HG03025 (cell line): ENCODE results near the gene USP7.
"Not testable (repeated sequence)": the region's sequence is repeated elsewhere in the genome, so short reads cannot be mapped to it uniquely, and the experiment has no call there.

ENCODE experiments used
- ATAC-seq: cut with Tn5 transposase; IDR thresholded peaks from one replicate; pipeline ENCODE4 v1.9.1; 2021; ENCODE audit warnings: mild to moderate bottlenecking, moderate library complexity; ENCODE audit not compliant: unreplicated experiment, low FRiP score

The USP7 gene

DNA sequence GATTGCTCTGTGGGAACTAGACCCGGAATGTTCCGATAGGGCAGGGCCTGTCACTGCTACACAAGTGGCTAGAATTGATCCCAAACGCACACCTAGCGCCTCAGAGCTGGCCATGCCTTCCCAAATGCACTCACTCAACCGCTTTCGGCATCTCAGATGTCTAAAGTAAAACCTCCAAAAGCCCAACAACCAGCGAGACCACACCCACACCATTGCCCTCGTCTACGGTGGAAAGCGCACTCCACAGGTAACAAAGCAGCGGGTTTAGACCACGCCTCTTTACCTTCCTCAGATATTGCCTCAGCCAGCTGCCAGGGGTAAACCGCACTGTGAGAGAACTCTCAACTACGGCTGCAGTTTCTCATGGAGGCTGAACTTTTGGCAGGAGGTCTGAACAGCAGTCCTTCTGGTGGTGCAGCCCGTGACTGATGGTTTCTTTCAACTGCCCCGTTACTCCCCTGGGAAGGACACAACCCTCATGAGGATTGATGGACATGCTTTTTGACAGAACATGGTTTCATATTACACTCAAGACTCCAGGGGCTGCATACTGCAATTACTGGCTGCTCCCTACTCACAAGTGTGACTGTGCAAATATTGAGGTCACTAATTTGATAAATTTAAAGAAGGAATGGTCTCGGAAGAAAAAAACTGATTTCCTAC, 34.5 kb downstream of the USP7 start:
- no peak for ATAC-seq

DNA sequence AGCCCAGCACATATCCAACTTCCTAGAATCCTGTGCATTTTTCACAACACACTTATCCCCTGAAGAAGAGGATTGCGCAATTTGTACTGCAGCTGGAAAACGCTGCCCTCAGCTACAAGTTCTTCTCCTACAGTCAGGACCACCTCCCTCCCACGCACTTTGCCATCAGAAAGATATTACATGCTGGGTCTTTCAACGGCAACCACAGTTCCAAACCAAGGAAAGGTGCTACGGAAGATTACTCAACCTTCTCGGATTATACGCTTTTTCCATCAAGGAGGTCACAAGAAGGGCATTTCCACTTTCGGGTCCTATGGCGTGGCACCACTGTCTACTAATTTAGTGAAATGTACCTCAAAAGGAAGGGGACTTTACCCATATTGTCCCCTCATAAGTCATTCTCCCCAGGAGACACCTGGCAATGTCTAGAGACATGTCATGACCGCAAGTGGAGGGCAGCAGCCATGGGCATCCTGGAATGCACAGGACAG, 35.2 kb downstream of the USP7 start:
- no peak for ATAC-seq

DNA sequence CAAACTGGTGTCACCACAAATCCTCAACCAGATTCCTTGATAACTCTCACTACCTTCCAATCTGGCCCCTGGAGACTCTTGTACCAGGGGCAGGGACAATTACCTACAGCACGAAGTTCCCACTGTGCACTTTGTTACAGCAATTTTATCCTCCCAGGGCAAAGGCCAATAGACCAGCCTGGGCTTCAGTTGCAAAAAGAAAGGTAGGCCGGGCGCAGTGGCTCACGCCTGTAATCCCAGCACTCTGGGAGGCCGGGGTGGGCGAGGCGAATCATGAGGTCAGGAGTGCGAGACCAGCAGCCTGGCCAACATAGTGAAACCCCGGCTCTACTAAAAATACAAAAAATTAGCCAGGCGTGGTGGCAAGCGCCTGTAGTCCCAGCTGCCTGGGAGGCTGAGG, 36.9 kb downstream of the USP7 start:
- ATAC-seq: no peak

DNA sequence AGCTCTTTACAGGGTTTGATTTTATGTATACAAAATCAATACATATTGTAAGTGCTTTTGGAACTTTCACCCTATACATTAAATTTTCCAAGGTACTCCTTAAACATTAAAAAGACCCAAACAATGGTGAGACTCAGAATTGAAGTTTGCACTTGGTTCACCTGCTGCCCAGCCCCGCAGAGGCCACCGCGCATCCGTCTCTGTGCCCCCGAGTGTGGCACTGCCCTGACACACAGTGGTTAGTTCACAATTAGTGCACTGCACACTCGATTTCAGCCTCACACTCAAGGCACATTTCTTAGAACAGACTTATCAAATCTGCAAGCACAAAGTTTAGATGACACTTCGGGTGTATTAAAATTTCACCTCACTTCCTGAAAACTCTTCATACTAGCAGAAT, 38.3 kb downstream of the USP7 start:
- ATAC-seq: no peak

DNA sequence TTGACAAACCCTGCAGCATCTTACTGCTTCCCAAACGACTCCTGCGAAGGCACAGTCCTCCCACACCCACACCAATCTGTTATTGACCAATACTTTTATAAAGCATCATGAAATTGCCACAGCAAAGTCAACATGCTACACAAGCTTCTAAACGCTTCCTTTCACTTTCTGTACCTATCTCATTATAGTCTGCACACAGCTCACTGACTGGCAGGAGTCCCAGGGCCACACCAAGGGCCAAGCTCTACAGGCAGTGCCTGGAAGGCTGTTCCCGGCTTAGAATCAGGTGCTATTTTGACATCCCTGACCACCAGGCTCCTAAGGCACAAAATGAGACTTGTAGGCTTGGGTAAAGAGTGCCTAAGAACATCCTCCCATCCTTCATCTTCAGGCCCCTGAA, 39.5 kb downstream of the USP7 start:
- ATAC-seq: no peak

DNA sequence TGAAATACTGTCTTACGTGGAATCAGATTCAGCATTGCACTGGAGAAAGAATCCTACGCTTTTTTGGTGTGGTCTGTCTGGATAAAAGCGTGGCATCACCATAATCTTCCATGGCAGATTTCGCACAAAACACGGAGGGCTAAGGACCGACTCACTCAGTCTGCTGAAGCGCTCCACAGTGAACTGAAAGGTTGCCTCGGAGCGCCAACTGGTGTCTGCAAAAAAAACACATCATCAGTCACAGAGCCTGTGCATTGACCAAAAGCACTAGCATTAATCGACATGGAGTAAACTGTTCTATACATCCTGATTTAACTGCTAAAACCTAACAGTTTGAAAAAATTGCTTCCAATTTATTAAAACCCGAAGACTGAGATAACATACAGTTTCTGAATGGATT, 40.5 kb downstream of the USP7 start:
- no peak for ATAC-seq

DNA sequence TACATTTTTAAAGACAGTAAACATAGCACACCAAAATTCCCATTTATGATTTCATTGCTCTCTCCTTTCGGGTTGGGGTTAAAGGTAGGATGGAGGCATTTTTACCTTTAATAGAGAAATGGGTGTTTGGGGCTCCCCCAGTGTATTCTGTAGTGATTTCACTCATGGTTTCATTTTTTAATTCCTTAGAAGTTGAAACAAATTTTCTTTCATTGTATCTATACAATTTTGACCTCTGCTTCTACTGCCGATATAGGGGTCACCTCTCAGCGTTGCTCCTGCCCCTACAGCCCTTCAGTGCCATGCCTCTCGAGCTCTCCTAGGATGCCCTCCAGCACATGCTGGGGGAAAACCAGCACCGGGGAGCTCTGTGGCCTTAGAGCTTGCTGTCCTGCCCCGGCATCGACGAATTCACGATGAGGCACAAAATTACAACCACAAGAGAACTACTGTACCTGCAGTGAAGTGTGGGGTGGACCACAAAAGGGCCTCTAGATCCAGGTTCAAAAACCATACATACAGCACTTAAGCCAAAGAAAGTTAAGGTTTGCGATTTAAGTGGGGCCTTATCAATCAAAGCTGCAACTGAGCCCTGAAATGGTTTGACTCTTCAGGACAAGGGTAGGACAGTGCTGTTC, 42.2 kb downstream of the USP7 start:
- no peak for ATAC-seq

DNA sequence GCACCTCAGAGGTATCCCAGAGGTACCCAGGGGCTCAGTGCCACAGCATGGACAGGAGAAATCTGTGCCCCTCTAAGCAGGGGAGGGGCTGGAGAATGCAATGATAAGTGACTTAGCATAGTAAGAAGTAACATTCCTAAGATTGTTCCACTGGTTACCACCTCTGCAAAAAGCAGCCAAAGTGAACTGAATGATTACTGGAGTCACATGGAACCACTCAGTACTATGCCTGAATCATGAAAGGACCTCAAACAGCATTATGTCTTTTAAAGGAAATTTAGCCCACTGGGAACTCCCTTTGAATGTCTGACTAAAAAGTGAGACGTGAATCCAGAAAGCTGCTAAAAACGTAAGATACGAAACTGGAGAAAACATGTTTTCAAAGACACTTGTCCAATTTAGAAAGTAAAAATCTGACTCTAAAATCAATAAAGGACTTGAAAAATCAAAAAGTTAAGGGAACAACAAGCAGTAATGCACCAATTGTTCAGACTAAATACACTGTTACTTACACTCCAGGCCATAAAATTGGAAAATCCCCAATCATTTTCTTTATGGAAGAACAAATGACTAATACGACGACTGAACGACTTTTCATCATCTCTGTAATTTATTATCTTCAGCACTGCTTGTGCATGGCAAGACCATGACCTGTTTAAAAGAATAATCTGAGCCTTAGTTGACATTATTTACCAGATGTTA, 42.9 kb downstream of the USP7 start:
- ATAC-seq: no peak

DNA sequence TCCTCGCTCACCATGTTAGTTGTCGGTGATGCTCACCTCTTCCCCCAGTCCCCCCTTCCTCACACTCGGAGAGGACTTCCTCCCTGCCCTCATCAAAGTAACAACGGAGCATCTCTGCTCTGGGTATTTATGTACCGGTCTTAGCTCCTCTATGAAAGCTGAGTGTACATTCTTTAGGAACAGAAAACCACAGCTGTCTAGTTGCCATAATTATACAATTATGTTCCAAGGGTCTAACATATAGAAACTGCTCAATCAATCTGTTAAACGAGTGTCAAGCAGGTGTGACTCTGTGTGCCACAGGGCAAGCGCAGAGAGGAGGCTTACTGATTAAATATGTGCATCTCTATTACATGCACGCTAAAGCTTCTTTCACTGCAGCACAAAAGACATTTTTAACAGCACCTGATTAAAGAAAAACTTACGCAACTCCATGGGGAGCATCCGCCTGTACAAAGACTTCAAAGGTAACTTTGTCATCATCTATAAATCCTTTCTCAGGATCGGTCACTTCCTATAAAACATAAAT, 43.7 kb downstream of the USP7 start:
- no peak for ATAC-seq

DNA sequence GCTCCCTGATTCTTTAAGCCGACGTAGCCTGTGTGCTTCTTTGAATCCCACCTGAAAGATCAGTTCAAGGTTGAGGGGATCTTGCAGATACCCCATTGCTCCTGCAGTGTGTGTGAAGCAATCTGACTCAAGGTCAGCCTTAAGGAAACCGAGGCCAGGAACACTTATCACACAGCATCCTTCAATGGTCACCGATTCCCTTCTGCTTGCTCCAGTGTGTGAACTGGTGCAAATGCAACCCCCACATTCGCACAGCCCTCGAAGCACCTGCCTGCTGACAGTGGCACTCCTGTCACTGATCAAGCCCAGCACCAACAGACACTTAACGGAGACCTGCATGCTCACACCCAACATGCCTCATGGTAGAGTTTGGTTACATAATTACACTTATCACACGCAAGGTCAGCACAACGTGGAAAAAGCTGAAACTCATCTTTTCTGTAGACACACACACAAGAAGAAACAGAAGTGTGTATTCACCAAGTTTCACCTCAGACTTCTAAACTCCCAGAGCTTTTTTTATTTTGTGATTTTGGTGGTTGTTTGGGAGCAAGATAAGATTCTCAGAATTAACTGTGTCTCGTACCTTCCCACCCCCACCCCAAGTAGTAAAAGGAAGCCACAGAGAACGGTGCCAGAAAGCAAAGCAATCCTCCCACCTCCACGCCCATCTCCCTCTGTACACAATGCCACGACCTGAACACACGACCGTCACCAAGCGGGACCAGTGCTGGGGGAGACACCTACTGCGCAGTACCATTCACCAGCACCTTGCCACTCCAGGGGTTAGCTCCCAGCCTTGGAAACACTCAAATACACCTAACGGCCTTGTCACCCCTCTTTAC, 44.4 kb downstream of the USP7 start:
- ATAC-seq: no peak

DNA sequence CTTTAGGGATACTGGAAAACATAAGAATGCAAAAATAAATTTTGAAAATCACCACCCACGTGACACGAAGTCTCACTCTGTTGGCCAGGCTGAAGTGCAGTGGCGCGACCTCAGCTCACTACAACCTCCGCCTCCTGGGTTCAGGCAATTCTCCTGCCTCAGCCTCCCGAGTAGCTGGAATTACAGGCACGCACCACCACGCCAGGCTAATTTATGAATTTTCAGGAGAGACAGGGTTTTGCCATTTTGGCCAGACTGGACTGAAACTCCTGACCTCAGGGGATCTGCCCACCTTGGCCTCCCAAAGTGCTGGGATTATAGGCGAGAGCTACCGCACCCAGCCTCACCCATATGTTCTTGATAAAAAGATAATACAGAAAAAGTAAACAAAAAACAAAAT, 46.4 kb downstream of the USP7 start:
- ATAC-seq: not testable (repeated sequence)

DNA sequence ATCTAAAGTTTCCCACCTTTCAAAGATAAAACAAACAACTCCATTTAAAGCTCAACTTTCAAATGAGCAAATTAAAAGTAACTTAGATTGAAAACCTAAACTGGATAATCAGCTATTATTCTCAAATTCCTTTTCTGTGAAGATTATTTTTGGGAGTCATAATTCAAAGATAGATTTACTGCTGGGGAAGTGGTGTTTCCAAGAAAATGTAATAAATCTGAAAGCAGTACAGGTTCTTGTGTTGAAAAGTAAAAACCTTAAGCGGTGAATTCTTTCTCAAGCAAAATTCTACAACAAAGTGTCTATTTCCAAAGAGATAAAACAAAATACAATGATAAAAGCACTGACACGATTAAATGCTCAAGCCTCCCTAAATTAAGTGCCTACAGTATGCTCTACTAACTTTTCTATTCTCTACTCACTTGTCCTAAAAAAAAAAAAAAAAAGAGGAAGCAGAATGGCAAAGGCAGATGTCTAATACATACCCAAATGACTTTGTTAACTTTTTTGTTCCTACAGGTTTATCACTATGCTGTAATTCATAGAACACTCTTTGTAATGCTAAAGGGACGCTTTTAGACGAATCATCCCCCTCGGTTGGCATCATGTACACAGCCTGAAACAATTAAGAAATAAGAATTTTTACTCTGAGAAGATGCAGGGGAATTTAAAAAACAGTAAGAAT, 47.0 kb downstream of the USP7 start:
- ATAC-seq: no peak

DNA sequence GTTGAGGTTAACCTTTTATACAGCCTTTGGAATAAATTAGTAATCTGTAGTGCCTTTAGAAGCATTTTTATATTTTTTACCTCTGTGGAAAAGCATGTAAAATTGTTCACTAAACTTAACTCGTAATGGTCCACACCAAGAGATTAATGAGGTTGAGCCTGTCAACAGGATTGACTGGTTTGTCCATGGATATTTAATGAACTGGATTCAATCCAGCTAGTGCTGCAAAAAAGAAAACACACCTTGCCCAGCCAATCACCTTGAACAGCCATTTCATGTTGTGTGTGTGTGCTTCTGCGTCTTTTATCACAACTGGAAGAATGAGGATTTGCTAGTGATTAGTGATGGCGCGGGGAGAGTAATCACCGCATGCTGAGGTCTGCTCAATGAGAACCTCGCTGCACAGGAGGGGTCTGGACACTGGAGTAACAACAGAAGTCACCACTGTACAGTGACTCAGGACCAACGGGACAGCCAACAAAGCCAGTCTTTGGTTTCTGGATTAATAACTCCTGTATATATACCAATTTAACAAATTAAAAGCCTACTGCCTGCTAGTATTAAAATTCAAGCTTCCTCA, 47.9 kb downstream of the USP7 start:
- no peak for ATAC-seq

DNA sequence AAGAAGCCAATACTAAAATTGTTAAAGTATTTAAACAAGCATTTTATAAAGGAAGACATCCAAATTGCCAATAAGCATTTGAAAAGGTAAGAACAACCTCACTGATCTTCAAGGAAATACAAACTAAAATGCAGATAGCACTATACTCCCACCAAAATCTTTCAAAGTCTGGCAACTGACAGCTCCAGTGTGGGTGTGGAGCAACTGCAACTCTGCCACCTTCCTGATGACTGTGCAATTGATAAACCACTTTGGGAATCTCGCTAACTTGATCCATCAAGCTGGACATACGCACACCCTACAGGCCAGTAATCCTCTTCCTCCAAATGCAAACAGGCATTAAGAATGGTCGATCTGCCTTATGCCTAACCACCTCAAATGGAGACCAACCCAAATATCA, 49.6 kb downstream of the USP7 start:
- ATAC-seq: no peak

DNA sequence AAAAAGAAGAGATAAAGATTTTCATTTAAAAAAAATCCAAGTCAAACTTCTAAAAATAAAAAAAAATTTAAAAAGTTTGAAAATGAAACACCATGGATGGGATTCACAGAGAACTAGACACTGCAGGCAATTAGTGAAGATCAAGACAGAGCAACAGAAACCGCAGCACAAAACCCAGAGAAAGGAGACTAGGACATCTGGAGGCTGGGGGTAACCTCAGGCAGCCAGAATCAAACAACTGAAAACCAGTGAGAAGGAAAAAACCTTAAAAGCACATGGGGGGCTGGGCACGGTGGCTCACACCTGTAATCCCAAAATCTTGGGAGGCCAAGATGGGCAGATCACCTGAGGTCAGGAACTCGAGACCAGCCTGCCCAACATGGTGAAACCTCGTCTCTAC, 50.9 kb downstream of the USP7 start:
- no peak for ATAC-seq

DNA sequence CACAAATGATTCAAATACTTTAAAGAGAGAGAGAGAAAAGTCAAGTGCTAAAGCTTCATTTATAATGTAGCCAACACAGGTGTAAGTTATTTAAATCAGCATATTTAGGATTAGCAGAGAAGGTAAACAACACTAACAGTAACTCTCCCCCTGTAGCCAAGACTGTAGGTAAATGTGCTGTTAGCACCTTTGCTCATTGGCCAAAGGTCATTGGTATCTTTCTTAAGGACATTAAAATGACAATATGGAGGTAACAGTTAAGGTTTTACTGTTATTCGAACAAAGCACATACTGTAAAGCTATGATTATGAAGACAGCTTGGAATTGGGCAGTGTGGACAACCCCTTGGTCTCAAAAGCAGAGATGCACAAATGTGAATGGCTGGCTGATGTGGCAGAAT, 52.9 kb downstream of the USP7 start:
- ATAC-seq: no peak

DNA sequence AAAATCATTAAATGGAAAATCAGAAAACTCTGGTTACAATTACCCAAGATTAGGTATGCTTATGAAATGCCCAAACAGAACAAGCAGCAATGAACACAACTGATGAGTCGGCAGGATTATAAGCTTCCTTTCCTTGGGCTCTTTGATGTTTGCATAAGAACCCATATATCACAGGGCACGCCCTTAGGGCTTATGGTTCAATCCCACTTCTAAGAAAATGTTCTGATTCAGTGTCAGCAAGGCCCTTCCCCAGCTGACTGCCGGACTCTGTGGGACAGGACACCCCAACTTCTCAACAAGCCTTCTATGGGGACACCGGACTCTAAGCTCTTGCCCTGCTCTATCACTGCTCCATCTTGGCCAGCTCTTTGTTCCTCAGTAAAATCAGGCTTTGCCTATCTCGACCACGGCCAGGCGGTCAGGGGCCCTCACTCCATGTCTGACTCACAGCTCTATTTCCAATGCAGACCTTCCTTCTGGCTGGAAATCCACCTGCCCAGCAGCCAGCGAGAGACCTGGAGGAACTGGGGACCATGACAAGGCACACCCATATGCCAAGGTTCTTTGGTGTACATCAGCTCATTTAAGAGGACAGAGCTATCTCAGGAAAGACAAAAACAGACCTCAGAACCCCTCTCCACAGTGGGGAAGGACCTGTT, 54.8 kb downstream of the USP7 start:
- ATAC-seq: no peak

DNA sequence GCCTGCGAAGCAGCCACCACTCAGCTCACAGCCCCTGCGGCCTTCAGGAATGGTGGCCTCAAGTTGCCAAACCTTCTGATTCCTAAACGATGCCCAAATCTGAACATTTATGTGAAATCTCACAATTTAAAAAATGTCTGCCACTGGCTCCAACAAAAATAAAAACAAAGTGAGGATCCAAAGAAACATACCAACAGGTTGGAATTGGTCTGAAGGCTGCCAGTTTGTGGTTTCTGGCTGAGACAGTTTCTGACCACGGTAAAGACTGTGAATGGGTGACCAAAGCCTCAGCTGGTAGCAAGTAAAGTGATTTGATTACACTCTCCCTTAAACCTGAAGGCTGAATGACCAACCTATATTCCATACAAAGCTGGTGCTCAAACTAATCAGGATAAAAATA, 56.6 kb downstream of the USP7 start:
- ATAC-seq: no peak
